GM18507 (cell line): ENCODE data around the gene APOL3.
"Not testable (repeated sequence)": the region's sequence is repeated elsewhere in the genome, so short reads cannot be mapped to it uniquely, and the experiment has no call there.

Experiments
- DNase-seq: peaks from one replicate; pipeline ENCODE4 v3.0.0; 2011; ENCODE audit warnings: low read depth; ENCODE audit not compliant: insufficient read length; ENCODE audit errors: extremely low spot score
- FAIRE-seq: peaks from 2 replicates; lab custom pipeline; 2011; peaks lifted over from hg19 to GRCh38; lab: Jason Lieb, UNC

The APOL3 gene

GRCh38 chr22:36164621-36165020 is 4.1 kb upstream of the APOL3 start:
- FAIRE-seq (peak; percentile 45), DNase-seq (no peak)

GRCh38 chr22:36163497-36163896 is 2.9 kb upstream of the APOL3 start:
- DNase-seq: no peak
- no peak for FAIRE-seq

GRCh38 chr22:36162127-36163034 is 1.8 kb upstream of the APOL3 start:
- peak; percentile 92 for FAIRE-seq
- no peak for DNase-seq

GRCh38 chr22:36161793-36162126 is 1.2 kb upstream of the APOL3 start:
- DNase-seq: not testable (repeated sequence)
- FAIRE-seq: peak; percentile 61

- DNase-seq: no peak
- peak; percentile 66 for FAIRE-seq
Observed at GRCh38 chr22:36156515-36157419, 3.8 kb downstream of the APOL3 start.

- no peak for FAIRE-seq
- no peak for DNase-seq
Observed at GRCh38 chr22:36156119-36156514, 4.4 kb downstream of the APOL3 start.

GRCh38 chr22:36155702-36156101 is 4.9 kb downstream of the APOL3 start:
- no peak for FAIRE-seq
- DNase-seq: no peak

GRCh38 chr22:36154423-36154945 is 6.1 kb downstream of the APOL3 start:
- FAIRE-seq: no peak
- DNase-seq: no peak

- DNase-seq (no peak), FAIRE-seq (no peak)
Observed at GRCh38 chr22:36153501-36154422, 6.8 kb downstream of the APOL3 start.

- DNase-seq, FAIRE-seq: not testable (repeated sequence)
Observed at GRCh38 chr22:36152821-36153220, 7.7 kb downstream of the APOL3 start.

- DNase-seq (no peak), FAIRE-seq (no peak)
Observed at GRCh38 chr22:36152088-36152487, 8.5 kb downstream of the APOL3 start.

- FAIRE-seq (no peak), DNase-seq (no peak)
Observed at GRCh38 chr22:36151006-36151595, 9.5 kb downstream of the APOL3 start.

- no peak for FAIRE-seq
- no peak for DNase-seq
Observed at GRCh38 chr22:36149441-36149840, 11.1 kb downstream of the APOL3 start.

GRCh38 chr22:36148411-36148810 is 12.1 kb downstream of the APOL3 start:
- DNase-seq (no peak), FAIRE-seq (no peak)

GRCh38 chr22:36147196-36147791 is 13.3 kb downstream of the APOL3 start:
- no peak for DNase-seq
- FAIRE-seq: no peak

GRCh38 chr22:36145881-36146280 is 14.7 kb downstream of the APOL3 start:
- DNase-seq (no peak), FAIRE-seq (no peak)

GRCh38 chr22:36144886-36145541 is 15.5 kb downstream of the APOL3 start:
- FAIRE-seq: peak; percentile 88
- no peak for DNase-seq

GRCh38 chr22:36143956-36144355 is 16.6 kb downstream of the APOL3 start:
- FAIRE-seq (no peak), DNase-seq (no peak)
